Activated T-helper 1 cell treated with anti-CD3 and anti-CD28 coated beads, Interleukin-2, amount 50 U/mL, for 16 hours (primary cell): ENCODE measurements around the gene FAIM2.

ENCODE experiments used
- DNase-seq, 2 donors: peaks; one replicate each; pipeline ENCODE4 v3.0.0-alpha.2; 2020; ENCODE audit warnings: low read depth in 1 of 2, low spot score in 1 of 2

The FAIM2 gene

DNA sequence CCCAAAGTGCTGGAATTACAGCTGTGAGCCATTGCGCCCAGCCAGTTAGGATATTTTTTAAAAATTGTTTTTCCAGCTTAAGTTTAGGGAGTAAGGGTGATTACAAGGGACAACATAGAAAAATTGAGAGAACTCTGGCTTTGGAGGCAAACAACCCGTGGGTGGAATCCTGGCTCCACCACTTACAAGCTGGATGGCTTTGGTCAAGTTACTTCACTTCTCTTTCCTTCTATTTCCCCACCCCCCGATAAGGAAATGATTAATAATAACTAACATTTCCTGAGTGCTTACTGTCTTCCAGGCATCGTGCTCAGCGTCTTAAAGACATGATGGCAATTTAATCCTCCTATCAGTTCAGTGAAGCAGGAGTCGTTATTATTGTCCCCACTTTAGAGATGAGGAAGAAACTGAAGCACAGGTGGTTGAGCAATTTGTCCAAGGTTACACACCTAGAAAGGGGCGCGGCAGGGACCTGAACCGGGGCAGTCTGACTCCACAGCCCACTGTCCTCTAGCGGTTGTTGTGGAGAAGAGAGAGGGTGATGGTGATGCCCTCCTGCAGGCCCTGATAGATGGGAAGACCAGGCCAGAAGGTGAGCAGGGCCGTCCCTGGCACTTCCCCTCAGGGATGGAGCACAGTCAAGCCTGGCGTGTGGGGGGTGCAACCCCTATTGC is 16.7 kb upstream of the FAIM2 start:
- no peak for DNase-seq

DNA sequence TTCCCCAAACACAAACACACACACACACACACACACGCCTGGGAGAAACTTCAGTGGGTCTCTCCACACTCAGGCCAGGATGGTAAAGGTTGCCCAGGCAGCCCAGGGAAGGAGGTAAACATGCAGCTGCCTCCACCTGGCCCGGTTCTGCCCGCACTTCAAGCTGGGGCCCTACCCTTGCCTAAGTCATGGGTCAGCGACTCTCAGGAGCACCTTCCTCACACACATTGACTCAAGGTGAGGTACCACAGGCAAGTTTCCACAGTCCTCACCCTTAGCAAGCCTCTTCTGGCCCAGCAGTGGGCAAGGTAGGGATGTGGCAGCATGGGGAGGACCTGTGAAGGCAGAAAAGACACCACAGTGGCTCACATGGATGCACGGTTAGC is 14.1 kb upstream of the FAIM2 start:
- DNase-seq, result no peak

DNA sequence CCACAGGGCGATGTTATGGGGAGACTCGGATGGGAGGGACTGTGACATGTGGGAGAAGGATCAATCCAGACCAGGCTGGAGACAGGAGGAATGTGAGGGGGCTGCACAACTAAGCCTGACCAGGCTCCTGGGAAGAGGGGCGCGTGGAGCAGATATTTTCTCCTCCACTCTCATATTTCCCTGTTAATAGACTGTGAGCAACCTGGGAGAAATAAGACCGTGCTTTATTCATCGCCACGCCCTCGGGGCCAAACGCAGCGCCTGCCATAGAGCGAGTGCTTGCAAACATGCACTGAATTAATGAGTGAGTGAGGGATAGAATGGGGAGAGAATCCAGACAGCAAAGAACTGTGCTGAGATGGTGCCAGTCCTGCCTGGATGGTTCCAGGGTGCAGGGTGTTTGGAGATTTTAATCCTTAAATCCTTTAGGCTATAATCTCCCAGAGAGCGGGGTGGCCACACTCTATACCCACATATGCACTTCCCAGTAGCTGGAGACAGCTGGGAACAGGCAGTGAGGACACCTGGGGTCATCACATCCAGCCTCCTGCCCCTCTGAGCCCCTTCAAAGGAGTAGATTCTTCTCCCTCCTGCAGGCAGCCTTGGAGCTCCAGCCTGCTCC is 13.6 kb upstream of the FAIM2 start:
- DNase-seq, result no peak

DNA sequence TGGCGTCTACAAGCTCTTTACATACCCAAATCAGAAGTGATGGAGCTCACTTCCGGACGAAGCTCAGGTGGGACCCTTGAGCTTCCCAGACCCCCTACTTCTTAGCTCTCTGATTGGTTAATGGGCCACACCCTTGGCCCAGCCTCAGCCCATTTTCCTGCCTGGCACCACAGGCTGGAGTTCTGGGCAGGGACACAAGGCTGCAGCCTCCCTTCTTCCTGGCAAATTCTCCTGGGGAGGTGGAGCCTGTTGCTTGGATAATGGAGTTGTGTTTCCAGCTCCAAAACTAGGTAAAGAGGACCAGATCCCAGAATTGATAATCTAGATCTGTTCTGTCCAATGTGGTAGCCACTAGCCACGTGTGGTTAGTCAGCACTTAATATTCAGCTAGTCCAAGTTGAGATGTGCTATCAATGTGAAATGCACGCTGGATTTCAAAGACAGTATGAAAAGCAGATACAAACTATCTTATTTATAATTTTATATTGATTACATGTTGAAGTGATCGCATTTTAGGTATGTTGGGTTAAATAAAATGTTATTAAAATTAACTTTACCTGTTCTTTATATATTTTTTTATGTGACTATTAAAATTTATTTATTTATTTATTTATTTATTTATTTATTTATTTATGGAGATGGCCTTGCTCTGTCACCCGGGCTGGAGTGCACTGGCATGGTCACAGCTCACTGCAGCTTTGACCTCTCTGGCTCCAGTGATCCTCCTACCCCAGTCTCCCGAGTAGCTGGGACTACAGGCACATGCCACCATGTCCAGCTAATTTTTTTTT is 12.6 kb upstream of the FAIM2 start:
- DNase-seq, result no peak

DNA sequence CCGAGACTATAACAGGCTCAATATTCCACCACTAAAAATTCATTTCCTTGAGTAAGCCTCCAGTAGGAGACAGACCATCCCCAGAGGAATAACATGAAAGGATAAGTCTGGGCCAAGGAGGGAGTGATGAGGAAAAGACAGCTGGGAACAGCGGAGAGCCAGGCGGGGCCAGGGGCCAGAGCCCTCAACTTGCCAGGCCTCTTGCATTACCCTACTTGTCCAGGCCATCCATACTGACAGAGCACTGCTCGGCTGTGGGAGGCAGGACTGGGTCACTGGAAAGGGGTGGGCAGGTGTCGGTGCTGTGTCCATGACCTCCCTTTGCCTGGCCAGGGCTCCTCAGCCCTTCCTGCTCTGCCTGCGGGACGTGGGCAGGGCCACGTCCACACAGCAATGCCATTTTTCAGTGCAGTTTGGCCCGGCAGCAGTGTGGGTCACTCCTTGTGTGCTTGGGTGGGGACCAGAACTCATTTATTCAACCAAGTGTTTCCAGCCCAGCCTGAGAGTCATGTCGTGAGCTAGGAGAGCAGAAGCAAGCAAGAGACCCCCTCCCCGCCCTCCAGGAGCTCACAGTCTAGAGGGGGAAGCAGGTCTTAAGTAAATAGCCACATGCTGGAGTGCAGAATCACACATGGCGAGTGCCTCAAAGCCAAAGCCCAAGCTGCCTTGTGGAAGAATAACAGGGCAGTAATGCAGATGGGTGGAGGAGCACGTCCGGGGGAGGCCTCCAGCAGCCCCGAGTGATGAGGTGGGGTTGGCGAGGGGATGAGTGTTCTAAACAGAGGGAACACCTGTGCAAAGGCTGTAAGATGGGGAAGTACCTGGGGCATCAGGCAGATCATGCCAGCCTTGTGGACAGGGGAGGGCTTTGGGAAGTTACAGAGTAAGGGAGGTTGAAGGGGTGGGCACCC is 8.9 kb upstream of the FAIM2 start:
- no peak for DNase-seq

DNA sequence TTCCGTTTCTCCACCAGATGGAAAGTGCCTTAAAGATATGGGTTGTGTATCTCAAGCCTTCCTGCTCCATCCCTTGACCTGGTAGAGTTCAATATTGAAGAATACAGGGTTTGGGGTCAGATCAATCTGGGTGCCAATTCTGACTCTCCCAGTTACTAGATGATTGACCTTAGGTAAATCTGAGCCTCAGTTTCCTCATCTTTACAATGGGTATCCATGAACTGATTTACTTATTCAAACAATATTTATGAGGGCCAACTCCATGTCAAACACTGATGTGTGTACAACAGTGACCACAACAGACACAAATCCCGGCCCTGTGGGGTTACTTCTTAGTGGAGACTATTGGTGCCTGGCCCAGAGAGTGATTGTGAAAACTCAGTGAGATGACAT is 7.5 kb upstream of the FAIM2 start:
- no peak for DNase-seq

DNA sequence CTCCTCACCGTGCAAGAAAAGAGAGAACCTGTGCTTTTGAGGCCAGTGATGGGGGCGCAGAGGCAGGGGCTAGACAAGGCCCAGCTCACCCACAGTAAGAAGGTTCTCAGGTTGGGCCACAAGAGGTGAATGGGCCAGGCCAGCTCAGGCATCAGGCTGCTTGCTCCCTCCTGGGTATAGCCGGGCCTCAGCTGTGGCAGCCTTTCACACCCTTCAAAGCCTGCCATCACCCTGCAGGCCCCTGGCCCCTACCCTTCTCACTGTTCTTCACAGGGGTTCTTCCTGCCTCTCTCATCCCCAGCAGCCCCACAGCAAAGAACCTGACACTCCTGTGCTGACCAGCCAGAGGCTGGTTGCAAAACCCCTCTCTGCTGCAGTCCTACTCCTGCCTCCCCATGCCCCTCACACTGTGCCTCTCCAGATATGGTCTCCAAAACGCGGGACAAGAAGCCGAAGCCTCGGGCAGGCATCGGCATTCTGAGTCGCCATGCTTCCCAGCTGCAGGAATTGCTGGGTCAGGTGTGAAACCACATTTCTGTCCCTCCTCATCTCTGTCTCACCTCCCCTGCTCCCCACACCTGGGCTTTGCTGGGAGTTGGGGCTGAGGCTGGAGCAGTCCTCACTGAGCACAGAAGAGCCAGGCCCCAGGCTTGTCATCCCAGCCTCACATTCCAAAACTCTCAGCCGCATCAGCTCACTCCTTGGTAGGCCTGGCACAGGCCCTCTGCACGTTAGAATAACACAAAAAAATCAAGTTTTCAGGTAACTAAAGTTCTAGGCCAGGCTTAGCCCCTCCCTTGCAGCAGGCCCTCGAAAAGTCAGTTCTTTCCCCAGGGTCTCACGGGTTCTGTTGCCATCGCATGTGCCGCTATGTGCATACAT is 6.9 kb upstream of the FAIM2 start:
- no peak for DNase-seq

DNA sequence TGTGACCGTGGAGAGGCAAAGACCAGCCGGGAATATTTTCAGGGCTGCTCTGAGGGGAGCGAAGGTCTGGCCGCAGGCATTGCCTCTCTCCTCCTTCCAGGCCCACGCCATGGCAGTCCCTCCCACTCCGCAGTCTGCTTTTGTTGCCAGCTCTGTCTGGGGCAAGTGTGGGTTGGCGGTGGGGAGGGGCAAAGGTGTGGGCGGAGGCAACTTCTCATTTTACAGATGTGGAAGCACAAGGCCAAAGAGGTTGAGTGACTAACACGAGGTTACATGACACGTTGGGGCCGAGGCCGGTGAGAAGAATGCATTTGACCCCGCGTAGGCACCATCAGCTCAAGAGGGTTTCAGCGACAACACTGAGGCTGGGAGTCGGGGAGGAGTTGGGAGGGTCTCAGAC is 6.1 kb upstream of the FAIM2 start:
- no peak for DNase-seq

DNA sequence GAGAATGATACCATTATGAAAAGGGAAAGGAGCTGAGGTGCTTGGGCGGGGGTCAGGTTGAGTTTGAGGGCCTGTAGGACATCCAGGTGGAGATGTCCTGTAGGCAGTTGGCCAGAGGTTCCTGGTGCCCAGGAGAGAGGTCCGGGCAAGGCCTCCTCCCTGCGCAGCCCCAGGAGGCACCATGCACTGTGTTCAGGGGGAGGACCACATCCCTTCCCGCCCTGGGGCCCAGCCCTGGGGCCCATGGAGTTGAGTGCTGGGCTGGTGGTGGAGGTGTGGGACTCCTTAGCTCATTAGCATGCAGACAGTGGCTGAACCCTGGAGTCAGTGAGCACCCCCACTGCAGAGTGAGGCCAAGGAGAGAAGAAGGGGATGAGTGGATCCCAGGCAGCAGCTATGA is 5.7 kb upstream of the FAIM2 start:
- DNase-seq, result no peak

DNA sequence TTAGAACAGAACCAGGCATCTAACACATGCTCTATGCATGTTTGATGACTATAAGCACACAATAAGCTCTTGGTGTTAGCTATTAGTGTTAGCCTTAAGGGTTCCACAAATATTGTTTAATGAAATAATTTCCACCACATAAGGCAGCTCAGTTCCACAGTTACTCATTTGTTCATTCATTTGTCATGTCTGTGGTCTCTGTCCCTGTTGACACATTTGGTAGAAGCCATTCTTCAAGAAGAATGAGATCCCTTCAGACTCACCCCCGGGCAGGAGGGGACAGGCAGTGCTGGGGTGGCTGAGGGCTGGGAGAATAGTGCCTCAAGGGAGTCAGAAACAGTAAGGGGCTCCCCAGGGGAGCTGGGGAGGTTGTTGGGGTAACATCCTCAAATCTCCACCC is 3.7 kb upstream of the FAIM2 start:
- no peak for DNase-seq

DNA sequence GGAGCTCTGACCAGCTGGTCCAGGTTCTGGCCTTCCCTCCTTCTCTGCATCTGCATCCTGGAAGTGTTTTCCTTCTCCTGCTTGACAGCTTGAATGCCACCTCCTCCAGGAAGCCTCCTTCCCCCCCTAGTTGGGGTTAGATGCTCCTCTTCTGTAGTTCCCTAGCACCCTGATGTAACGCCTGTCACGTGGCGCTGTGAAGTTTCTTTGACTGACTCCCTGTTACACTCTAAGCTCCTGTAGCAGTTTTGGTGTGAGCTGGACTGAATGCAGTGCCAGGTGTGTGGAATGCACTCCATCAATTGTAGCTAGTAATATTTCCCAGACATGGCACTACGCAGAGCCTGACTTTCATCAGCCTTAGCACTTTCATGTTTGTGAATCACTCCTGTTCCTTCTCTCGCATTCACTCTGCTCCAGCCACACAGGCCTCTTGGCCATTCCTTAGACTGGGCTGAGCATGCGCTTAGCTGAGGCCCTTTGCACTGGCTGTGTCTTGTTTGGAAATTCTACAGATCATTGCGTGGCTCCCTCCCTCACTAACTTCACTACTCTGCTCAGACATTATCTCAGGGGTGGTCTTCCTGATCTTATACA is 2.1 kb upstream of the FAIM2 start:
- DNase-seq, result no peak

DNA sequence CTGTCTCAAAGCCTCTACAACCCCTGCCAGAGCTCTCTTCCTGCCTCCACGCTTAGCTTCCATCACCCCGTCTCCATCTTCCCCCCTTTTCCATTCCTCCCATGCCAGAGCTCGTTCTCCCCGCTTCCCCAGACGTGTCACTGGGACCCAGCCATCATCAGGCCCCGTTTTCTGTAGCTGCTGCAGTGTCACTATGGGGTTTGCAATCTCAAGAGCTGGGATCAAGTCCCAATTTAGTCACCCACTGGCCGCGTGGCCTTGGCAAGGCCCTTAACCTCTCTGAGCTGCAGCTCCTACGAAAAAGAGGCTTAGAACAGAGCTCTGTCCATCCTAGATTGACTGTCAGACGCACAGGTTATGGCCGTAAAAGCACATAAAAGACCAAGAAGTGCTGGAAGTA is 901 bp upstream of the FAIM2 start:
- DNase-seq, result no peak

DNA sequence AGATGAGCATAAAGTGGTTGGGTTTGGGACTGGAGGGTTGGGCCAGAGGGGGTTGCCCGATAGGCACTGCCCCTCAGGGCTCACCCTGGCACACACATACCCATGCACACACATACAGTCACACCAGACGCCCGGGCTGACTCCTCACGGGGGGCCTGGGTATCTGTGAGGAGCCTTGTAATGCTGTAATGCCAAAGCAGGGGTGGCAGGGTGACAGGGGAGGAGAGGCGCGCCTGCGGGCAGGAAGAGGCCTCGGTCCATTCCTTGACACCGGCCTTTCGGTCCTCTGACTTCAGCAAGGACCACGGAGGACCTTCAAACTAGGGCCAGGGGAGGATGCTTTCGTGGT is 375 bp downstream of the FAIM2 start:
- DNase-seq, result no peak

DNA sequence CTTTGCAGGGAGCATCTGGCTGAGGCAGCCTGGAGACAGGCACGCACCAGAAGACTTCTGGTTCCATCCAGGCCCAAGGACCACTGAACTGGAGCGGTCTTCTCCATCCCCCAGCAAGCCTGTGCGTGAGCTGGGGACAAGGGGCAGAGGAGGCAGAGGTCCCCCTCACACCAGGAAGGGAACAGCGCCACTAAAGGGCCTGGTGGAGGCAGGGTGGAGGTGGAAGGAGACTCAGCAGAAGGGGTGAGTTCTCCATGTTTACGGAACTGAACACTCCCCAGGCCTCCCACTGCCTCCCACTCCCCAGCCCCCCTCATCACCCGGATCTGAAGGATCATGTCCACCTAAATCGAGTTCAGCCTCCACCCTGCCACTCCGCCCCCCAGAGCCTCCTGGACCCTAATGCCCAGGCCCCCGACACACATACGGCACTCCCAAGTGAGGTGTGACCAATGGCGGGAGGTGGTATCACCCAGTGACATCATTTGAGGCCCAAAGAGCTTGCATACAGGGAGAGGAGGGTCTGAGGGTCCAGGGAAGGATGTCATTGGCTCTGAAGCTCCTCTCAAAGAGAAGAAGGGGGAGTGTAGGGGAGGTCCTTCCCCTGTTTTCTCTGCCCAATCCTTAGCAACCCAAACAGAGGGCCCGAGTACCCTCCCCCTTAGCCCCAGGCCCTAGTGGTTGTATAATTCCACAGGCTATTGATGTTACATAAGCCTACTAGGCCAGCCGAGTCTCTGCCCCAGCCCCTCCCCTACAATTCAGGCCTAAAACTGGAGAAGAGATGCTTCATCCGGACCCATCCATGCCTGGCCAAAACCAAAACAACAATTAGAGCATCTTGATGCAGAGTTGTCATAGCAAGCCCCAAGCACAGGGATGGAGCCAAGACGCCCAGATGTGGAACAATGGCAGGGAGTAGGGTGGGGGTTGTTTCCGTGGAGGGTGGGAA is 1.0 kb downstream of the FAIM2 start:
- no peak for DNase-seq

DNA sequence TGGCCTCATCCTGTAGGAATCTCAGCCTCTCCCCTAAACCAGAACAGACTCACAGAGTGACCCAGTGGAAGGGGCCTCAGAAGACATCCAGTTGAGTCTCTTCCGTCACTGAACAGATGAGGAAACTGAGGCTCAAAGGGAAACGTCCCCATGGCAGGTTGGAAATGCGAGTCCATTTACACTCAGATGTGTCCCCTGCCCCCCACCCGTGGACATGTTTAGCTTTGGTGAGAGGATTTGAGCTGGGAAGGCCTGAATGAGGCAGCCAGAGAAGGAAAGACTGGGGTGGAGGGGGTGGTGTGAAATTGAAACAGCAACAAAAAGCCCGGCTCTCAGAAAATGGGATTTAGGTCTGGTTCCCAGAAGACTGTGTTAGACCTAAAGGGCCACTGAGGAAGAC is 1.7 kb downstream of the FAIM2 start:
- no peak for DNase-seq

DNA sequence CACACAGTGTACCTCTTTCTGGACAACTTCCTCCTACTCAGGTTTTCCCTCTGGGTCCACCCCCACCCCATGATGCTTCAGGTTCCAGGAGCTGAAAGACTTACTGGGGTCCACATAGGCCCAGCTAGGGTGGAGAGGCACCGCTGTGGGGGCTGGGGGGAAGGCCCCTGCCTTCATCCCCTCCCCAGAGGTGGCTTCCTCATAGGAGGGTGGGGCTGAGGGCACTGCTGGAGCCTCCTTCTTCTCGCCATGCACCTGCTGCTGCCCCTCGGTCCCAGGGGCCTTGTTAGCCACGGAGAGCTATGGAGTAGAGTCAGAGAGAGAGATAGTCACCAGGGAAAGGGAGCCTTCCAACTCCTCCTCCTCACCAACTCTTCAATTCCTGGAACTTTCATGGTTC is 2.7 kb downstream of the FAIM2 start:
- DNase-seq, result no peak

DNA sequence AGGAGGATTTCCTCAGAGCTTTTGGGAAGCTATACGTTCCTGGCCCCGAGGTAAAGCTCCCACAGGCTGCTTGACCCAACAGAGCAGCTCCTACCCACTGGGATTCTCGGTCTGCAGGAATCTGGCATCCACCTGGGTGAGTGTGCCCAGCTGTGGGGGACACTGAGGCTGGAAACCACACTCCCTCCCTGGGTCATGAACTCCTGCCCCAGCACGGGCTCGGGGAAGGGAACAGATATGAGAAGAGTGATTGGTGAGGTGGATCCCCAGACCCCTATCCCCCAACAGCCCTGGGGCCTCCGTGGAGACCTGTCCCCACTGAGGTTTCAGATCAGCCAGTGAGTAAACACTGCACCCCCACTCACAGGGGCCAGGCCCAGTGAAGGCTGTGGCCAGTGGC is 3.3 kb downstream of the FAIM2 start:
- no peak for DNase-seq

DNA sequence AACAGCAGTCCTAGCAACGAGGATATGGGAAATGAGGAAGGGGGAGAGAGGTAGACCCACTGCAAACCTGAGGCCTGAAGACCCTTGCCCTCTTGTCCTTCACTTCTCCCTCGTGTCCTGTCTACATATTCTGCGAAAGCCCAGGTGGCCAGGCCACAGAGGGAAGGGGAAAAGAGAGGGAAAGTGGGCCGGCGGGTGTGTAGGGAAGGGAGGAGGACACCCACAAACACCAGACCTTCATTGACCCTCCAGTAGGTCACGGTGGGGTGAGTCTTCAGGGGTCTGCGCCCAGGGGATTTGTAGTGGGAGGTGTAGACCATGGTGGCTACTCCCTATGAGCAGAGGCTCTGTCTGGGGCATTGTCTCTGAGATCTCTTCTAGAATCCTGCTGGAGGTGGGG is 3.8 kb downstream of the FAIM2 start:
- DNase-seq, result no peak

DNA sequence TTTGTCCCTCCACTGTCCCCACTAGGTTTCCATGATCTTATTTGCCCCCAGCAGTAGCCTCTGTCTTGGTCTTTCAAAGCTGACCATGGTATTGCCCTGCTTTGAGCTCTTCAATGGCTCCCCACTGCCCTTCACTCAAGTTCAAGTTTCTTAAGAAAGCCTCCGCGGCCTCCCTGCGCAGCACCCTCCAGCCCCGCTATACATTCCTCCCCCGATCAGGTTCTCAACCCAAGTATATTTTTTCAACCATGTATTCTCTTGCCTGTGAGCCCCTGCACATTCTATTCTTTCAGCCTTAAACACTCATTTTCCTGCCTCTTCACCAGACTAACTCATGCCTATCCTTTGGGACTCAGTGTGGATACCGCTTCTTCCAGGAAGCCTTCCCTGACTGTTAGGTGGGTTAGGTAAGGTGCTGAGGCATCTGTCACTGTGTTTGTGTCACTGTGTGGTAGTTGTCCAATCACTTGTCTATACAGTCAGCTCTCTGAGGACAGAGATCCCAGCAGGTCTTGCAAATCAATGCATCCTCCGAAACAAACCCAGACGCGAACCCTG is 4.3 kb downstream of the FAIM2 start:
- DNase-seq, result no peak
